Ramos (cell line): ENCODE data around the gene BMP2K.
"Not testable (repeated sequence)": the region's sequence is repeated elsewhere in the genome, so short reads cannot be mapped to it uniquely, and the experiment has no call there.

Source experiments
- in situ Hi-C: fragments of 300-500 bp; cut with MboI; formaldehyde crosslinking; loops from one replicate; pipeline ENCODE4 v1.14.3; 2022; ENCODE audit warnings: low sequenced_read_pairs; ENCODE audit not compliant: unreplicated experiment

The BMP2K gene

GRCh38 chr4:78845472-78845871 is 69.3 kb downstream of the BMP2K start:
- in situ Hi-C loops: no loop called here

- in situ Hi-C loops: no loop called here
These were observed 70.1 kb downstream of the BMP2K start for GRCh38 chr4:78846258-78846657.

- in situ Hi-C loops: no loop called here
These were observed 86.2 kb downstream of the BMP2K start for GRCh38 chr4:78862314-78862737.

GRCh38 chr4:78863254-78863869 is 87.2 kb downstream of the BMP2K start:
- in situ Hi-C loops: no loop called here

- in situ Hi-C loops: no loop called here
These were observed 87.8 kb downstream of the BMP2K start for GRCh38 chr4:78863991-78864390.

GRCh38 chr4:78864405-78865024 is 88.4 kb downstream of the BMP2K start:
- in situ Hi-C loops: loop anchor here (5.0 kb wide), 1 partner anchor 252 kb away; no protein-coding TSS in a partner anchor

GRCh38 chr4:78865451-78865850 is 89.3 kb downstream of the BMP2K start:
- in situ Hi-C loops: loop anchor here (5.0 kb wide), 1 partner anchor 253 kb away; no protein-coding TSS in a partner anchor

- in situ Hi-C loops: loop anchor here (5.0 kb wide), 1 partner anchor 256 kb away; no protein-coding TSS in a partner anchor
These were observed 92.6 kb downstream of the BMP2K start for GRCh38 chr4:78868712-78869111.

- in situ Hi-C loops: no loop called here
These were observed 93.9 kb downstream of the BMP2K start for GRCh38 chr4:78870056-78870455.

GRCh38 chr4:78876568-78877320 is 100.6 kb downstream of the BMP2K start:
- in situ Hi-C loops: no loop called here

- in situ Hi-C loops: no loop called here
These were observed 101.9 kb downstream of the BMP2K start for GRCh38 chr4:78878031-78878430.

- in situ Hi-C loops: no loop called here
These were observed 104.8 kb downstream of the BMP2K start for GRCh38 chr4:78880874-78881492.

GRCh38 chr4:78885598-78885997 is 109.4 kb downstream of the BMP2K start:
- in situ Hi-C loops: no loop called here

- in situ Hi-C loops: no loop called here
These were observed 113.8 kb downstream of the BMP2K start for GRCh38 chr4:78889955-78890354.

- in situ Hi-C loops: no loop called here
These were observed 123.2 kb downstream of the BMP2K start for GRCh38 chr4:78899302-78899701.

- in situ Hi-C loops: no loop called here
These were observed 125.7 kb downstream of the BMP2K start for GRCh38 chr4:78901882-78902281.

- in situ Hi-C loops: no loop called here
These were observed 126.1 kb downstream of the BMP2K start for GRCh38 chr4:78902298-78902697.

- in situ Hi-C loops: no loop called here
These were observed 128.0 kb downstream of the BMP2K start for GRCh38 chr4:78904143-78904542.

- in situ Hi-C loops: no loop called here
These were observed 131.5 kb downstream of the BMP2K start for GRCh38 chr4:78907638-78908037.

GRCh38 chr4:78908974-78909373 is 132.8 kb downstream of the BMP2K start:
- in situ Hi-C loops: not testable (repeated sequence)

- in situ Hi-C loops: no loop called here
These were observed 134.5 kb downstream of the BMP2K start for GRCh38 chr4:78910612-78911011.
